Measurements from ENCODE around the gene LRRC4C. TPM values are rescaled to one million over a fixed set of nuclear protein-coding genes. Genes with fewer than 3 reads are reported as not detected.

LRRC4C gene
- total and polyA plus RNA-seq, 2 donors (not counting 3 experiments of a cell fraction or from before 2014, with no cell fraction given) = not detected

DNA sequence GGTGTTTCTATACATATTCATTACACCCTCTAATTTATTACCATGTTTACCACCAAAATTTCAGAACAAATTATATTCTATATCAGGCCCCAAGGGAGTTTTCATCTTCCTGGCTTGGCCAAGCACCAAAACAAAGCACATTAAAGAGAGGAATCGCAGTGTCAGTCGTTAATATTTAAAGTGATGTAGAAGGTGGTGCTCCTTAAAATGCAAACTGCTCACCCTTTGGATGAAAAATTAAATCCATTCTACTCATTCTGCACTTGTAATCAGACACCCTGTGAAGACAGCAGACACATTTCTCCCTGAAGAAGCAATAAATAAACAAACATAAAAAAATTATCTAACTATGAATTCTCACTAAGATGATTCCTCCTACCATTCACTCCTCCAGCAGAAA is 113.4 kb downstream of the LRRC4C start:
- dilution Hi-C loops (cut with MboI; ENCODE audit: extremely low pct_ligation_motif_present, low sequenced_read_pairs) = no loop called here
- H3K36me3 ChIP-seq (ENCODE audit: control insufficient read depth in 2 of 2, extremely low read depth in 1 of 2, insufficient read depth in 2 of 2, low read length in 2 of 2) = no peaks in the 10 kb centered on the region
- BruUV-seq (replicated peaks) = no TSS peak
- H3K27ac ChIP-seq (ENCODE audit: insufficient read depth, low read depth, low read length) = no peak overlapping the region
- no peaks in the 10 kb centered on the region for H3K9me3 ChIP-seq (replicated peaks; ENCODE audit: control insufficient read depth, insufficient read depth, low read length)
- no peak overlapping the region for H3K4me2 ChIP-seq (ENCODE audit: insufficient read depth, low read length)
- FAIRE-seq (no peak), DNase-seq (ENCODE audit: low read depth, low spot score) (no peak)
- no peaks in the 10 kb centered on the region for H4K20me1 ChIP-seq (replicated peaks; ENCODE audit: control insufficient read depth, extremely low read depth, insufficient read depth, low read length)
- H2AFZ ChIP-seq (ENCODE audit: low read depth, low read length) = no peak overlapping the region
- no peaks in the 10 kb centered on the region for H3K79me2 ChIP-seq (ENCODE audit: control insufficient read depth, insufficient read depth, low read length)
- intact Hi-C loops (cut with micrococcal nuclease) = no loop called here
- H3K4me1 ChIP-seq (ENCODE audit: control insufficient read depth, extremely low read depth, insufficient read depth, low read length) = no peaks in the 10 kb centered on the region
- ChIA-PET POLR2A (no interaction called here), CTCF (no interaction called here)
- no peaks in the 10 kb centered on the region for H3K27me3 ChIP-seq (ENCODE audit: control insufficient read depth in 2 of 2, insufficient read depth in 2 of 2, low read length in 2 of 2)
- TF ChIP-seq MAX (IDR thresholded peaks at IDR 0.05; ENCODE audit: insufficient read depth, insufficient read length) = no peak
- TF ChIP-seq FOS (IDR thresholded peaks at IDR 0.05; ENCODE audit: borderline replicate concordance, insufficient read depth, low read length) = no peak
- no peak for TF ChIP-seq JUN (IDR thresholded peaks at IDR 0.05; ENCODE audit: borderline replicate concordance, insufficient read depth, insufficient read length, low read depth)
- no peak for TF ChIP-seq CTCF (IDR thresholded peaks at IDR 0.05; ENCODE audit: extremely low read depth in 1 of 2, insufficient read depth in 1 of 2, low read depth in 1 of 2, low read length in 2 of 2)
- no peak for TF ChIP-seq GATA2 (IDR thresholded peaks at IDR 0.05; ENCODE audit: insufficient read depth, insufficient read length, low read depth, low read length)
- TF ChIP-seq EZH2 (IDR thresholded peaks at IDR 0.05; ENCODE audit: borderline replicate concordance, low read depth, low read length, severe bottlenecking) = no peak
- TF ChIP-seq POLR2AphosphoS5 (IDR thresholded peaks at IDR 0.05; ENCODE audit: insufficient read depth, low read depth, low read length) = no peak
- no peak for TF ChIP-seq MYC (IDR thresholded peaks at IDR 0.05; ENCODE audit: low read depth, low read length)
- TF ChIP-seq POLR2A (IDR thresholded peaks at IDR 0.05; ENCODE audit: low read depth, low read length) = no peak
- H3K4me3 ChIP-seq (replicated peaks in 1 of 3; ENCODE audit: insufficient read depth in 1 of 3, low read depth in 1 of 3, low read length in 3 of 3) = no peak overlapping the region
- no peaks in the 10 kb centered on the region for H3K9me1 ChIP-seq (replicated peaks; ENCODE audit: control insufficient read depth, extremely low read depth, insufficient read depth, low read length)
- no peak overlapping the region for H3K9ac ChIP-seq (replicated peaks; ENCODE audit: extremely low read depth, insufficient read depth, low read length)

Data from endothelial cell of umbilical vein (primary cell).